Measurements from ENCODE around the gene ALLC.
A peak's percentile ranks its signal among the peaks of the same experiment; 100 is the strongest.

ALLC gene

DNA sequence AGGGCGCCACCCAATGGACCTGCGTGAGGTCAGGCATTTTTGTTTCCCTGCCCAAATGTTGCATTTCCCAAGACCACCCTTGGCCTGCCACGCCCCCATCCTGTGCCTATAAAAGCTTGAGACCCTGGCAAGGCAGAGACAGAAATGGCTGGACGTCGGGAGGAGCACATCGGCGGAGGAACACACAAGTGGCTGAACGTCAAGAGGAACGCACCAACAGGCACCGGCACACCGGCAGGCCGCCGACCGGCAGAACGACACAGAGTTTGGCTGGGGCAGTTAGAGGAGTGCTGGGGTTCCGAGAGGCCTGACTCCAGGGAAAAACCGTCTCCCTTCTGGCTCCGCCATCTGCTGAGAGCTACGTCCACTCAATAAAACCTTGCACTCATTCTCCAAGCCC, 81.3 kb downstream of the ALLC start:
- H3K27ac ChIP-seq (ENCODE audit: low read depth, low read length), result no peak overlapping the region
- H2BK15ac ChIP-seq (replicated peaks; ENCODE audit: low read depth), result no peak overlapping the region
- no peaks in the 10 kb centered on the region for H3K79me2 ChIP-seq (ENCODE audit: control insufficient read depth, insufficient read depth, low read length)
- no peaks in the 10 kb centered on the region for H3K27me3 ChIP-seq (ENCODE audit: insufficient read depth, low read length, poor library complexity)
- no peak overlapping the region for H2BK120ac ChIP-seq (ENCODE audit: low read depth, low read length)
- no peak overlapping the region for H4K5ac ChIP-seq (ENCODE audit: low read length)
- H3K4me3 ChIP-seq (ENCODE audit: low read length), result no peak overlapping the region
- H3K36me3 ChIP-seq (ENCODE audit: control insufficient read depth, insufficient read depth, low read length), result no peaks in the 10 kb centered on the region
- no peak overlapping the region for H4K8ac ChIP-seq (ENCODE audit: low read depth, low read length)
- H3K4ac ChIP-seq (ENCODE audit: low read depth, low read length), result no peak overlapping the region
- no peak overlapping the region for H3K4me2 ChIP-seq (ENCODE audit: low read length)
- H3K18ac ChIP-seq (ENCODE audit: low read length), result no peak overlapping the region
- no peak overlapping the region for H2BK5ac ChIP-seq (ENCODE audit: low read length)
- no peak overlapping the region for H2AK5ac ChIP-seq (ENCODE audit: low read length)
- no peaks in the 10 kb centered on the region for H3K79me1 ChIP-seq (ENCODE audit: low read length)
- H3K23ac ChIP-seq (ENCODE audit: low read length), result no peak overlapping the region
- no peak overlapping the region for H3K56ac ChIP-seq (ENCODE audit: low read length)
- no peak overlapping the region for H3K9ac ChIP-seq (ENCODE audit: low read length)
- no CpG with 5 or more reads among the region's 19 CpGs for WGBS (ENCODE audit: extremely low coverage, insufficient coverage, low lambda C conversion rate)
- no peak for DNase-seq
- H3K4me1 ChIP-seq (ENCODE audit: control insufficient read depth, low read depth, low read length), result no peaks in the 10 kb centered on the region

DNA sequence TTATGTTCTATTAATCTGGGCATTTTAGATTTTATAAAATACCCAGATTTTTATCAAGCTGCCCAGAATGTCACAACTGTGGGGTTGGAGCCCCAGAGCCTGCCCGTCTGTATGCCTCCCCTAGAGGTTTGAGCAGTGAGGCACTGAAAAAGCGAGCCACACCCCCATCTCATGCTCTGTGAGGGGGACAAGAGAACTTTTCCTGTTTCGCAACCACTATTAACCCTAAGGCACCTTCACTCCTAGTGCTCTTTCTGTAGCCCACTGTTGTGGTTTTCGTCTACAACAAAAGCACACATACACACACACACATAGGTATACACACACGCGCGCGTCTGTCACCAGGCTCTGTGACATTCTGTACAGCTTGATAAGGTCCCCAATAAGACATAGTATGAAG, 83.4 kb downstream of the ALLC start:
- Histone ChIP-seq H4K5ac (ENCODE audit: low read length) (no peak overlapping the region), H3K27ac (ENCODE audit: low read depth, low read length) (no peak overlapping the region), H3K4me1 (ENCODE audit: control insufficient read depth, low read depth, low read length) (no peaks in the 10 kb centered on the region), H3K4me3 (ENCODE audit: low read length) (no peak overlapping the region), H3K56ac (ENCODE audit: low read length) (no peak overlapping the region), H3K4ac (ENCODE audit: low read depth, low read length) (no peak overlapping the region), H3K4me2 (ENCODE audit: low read length) (no peak overlapping the region), H2BK5ac (ENCODE audit: low read length) (no peak overlapping the region), H4K8ac (ENCODE audit: low read depth, low read length) (no peak overlapping the region), H2BK15ac (replicated peaks; ENCODE audit: low read depth) (no peak overlapping the region), H3K79me2 (ENCODE audit: control insufficient read depth, insufficient read depth, low read length) (no peaks in the 10 kb centered on the region), H2AK5ac (ENCODE audit: low read length) (no peak overlapping the region), H3K36me3 (ENCODE audit: control insufficient read depth, insufficient read depth, low read length) (no peaks in the 10 kb centered on the region), H3K9ac (ENCODE audit: low read length) (no peak overlapping the region), H3K27me3 (ENCODE audit: insufficient read depth, low read length, poor library complexity) (no peaks in the 10 kb centered on the region), H3K23ac (ENCODE audit: low read length) (no peak overlapping the region), H2BK120ac (ENCODE audit: low read depth, low read length) (no peak overlapping the region), H3K18ac (ENCODE audit: low read length) (no peak overlapping the region), H3K79me1 (ENCODE audit: low read length) (no peaks in the 10 kb centered on the region)
- peak; percentile 40 for DNase-seq
- no CpG with 5 or more reads among the region's 8 CpGs for WGBS (ENCODE audit: extremely low coverage, insufficient coverage, low lambda C conversion rate)

DNA sequence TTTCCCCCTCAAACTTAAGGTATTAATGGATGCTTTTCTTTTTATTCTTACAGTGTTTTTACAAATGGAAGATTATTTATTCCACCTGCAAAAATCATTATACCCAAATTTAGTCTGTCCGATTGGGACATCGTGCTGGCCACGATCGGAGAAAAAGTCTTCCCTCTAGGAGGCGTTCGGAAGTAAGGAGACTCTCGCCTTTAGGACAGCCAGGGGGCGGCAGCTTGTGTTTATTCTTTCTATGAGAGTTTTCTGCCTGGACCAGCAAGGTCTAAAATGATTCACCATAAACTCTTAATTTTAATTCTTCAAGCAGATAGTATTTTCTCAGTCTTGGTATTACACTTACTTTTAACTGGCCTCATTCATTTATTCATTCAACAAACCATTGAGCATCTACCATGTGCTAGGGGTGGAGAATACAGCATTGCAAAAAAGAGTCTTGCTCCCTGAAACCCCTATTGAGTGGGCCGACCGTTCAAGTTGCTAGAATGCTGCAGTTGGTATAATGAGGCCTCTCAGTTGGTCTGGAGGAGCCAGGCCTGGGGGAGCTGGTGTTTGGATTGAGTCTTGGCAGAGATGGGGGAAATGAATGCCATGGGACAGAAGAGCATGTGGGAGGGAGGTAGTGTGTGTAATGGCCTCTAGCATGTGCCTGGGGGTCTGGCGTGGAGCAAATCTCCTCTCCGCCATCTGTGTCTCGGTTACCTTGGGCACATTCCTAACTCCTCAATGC, 84.0 kb downstream of the ALLC start:
- Histone ChIP-seq H2AK5ac (ENCODE audit: low read length) (no peak overlapping the region), H3K4me2 (ENCODE audit: low read length) (no peak overlapping the region), H2BK120ac (ENCODE audit: low read depth, low read length) (no peak overlapping the region), H3K27me3 (ENCODE audit: insufficient read depth, low read length, poor library complexity) (no peaks in the 10 kb centered on the region), H4K5ac (ENCODE audit: low read length) (no peak overlapping the region), H3K9ac (ENCODE audit: low read length) (no peak overlapping the region), H3K27ac (ENCODE audit: low read depth, low read length) (no peak overlapping the region), H3K4me1 (ENCODE audit: control insufficient read depth, low read depth, low read length) (no peaks in the 10 kb centered on the region), H3K18ac (ENCODE audit: low read length) (no peak overlapping the region), H3K56ac (ENCODE audit: low read length) (no peak overlapping the region), H3K4ac (ENCODE audit: low read depth, low read length) (no peak overlapping the region), H2BK5ac (ENCODE audit: low read length) (no peak overlapping the region), H3K79me2 (ENCODE audit: control insufficient read depth, insufficient read depth, low read length) (no peaks in the 10 kb centered on the region), H3K36me3 (ENCODE audit: control insufficient read depth, insufficient read depth, low read length) (no peaks in the 10 kb centered on the region), H3K23ac (ENCODE audit: low read length) (no peak overlapping the region), H3K79me1 (ENCODE audit: low read length) (no peaks in the 10 kb centered on the region), H2BK15ac (replicated peaks; ENCODE audit: low read depth) (no peak overlapping the region), H3K4me3 (ENCODE audit: low read length) (no peak overlapping the region), H4K8ac (ENCODE audit: low read depth, low read length) (no peak overlapping the region)
- WGBS (ENCODE audit: extremely low coverage, insufficient coverage, low lambda C conversion rate), result no CpG with 5 or more reads among the region's 13 CpGs
- DNase-seq, result peak; percentile 28

DNA sequence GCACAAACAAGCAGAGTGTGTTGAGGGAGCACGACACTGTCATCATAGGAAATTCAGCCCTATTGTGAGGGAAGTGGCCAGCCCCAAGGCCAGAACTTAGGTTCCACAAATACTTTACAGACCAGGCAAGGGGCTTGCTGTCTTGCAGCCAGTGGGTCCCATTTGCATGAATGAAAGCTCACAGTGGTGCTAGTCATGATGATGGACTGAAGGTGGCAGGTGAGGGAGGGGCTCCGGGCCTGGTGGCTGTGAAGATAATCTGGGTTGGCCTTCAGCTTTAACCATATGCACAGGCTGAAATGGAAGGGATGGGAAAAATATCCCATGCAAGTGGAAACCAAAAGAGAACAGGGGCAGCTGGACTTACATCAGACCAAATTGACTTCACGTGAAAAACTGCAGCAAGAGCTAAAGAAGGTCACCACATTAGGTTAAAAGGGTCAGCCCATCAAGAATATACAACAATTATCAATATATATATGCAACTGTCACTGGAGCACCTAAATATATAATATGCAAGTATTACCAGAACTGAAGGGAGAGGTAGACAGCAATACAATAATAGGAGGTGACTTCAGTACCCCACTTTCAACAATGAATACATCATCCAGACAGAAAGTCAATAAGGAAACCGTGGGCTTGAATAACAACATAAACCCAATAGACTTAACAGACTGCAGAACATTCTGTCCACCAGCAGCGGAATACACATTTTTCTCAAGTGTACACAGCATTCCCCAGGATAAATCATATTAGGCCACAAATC, 84.9 kb downstream of the ALLC start:
- Histone ChIP-seq H3K4me3 (ENCODE audit: low read length) (no peak overlapping the region), H3K4me1 (ENCODE audit: control insufficient read depth, low read depth, low read length) (no peaks in the 10 kb centered on the region), H3K27ac (ENCODE audit: low read depth, low read length) (no peak overlapping the region), H4K5ac (ENCODE audit: low read length) (no peak overlapping the region), H3K79me2 (ENCODE audit: control insufficient read depth, insufficient read depth, low read length) (no peaks in the 10 kb centered on the region), H3K9ac (ENCODE audit: low read length) (no peak overlapping the region), H3K4me2 (ENCODE audit: low read length) (no peak overlapping the region), H3K18ac (ENCODE audit: low read length) (no peak overlapping the region), H3K56ac (ENCODE audit: low read length) (no peak overlapping the region), H3K27me3 (ENCODE audit: insufficient read depth, low read length, poor library complexity) (no peaks in the 10 kb centered on the region), H3K4ac (ENCODE audit: low read depth, low read length) (no peak overlapping the region), H2BK120ac (ENCODE audit: low read depth, low read length) (no peak overlapping the region), H3K36me3 (ENCODE audit: control insufficient read depth, insufficient read depth, low read length) (no peaks in the 10 kb centered on the region), H2BK15ac (replicated peaks; ENCODE audit: low read depth) (no peak overlapping the region), H3K23ac (ENCODE audit: low read length) (no peak overlapping the region), H2BK5ac (ENCODE audit: low read length) (no peak overlapping the region), H3K79me1 (ENCODE audit: low read length) (no peaks in the 10 kb centered on the region), H4K8ac (ENCODE audit: low read depth, low read length) (no peak overlapping the region), H2AK5ac (ENCODE audit: low read length) (no peak overlapping the region)
- no CpG with 5 or more reads among the region's 5 CpGs for WGBS (ENCODE audit: extremely low coverage, insufficient coverage, low lambda C conversion rate)
- DNase-seq, result no peak

DNA sequence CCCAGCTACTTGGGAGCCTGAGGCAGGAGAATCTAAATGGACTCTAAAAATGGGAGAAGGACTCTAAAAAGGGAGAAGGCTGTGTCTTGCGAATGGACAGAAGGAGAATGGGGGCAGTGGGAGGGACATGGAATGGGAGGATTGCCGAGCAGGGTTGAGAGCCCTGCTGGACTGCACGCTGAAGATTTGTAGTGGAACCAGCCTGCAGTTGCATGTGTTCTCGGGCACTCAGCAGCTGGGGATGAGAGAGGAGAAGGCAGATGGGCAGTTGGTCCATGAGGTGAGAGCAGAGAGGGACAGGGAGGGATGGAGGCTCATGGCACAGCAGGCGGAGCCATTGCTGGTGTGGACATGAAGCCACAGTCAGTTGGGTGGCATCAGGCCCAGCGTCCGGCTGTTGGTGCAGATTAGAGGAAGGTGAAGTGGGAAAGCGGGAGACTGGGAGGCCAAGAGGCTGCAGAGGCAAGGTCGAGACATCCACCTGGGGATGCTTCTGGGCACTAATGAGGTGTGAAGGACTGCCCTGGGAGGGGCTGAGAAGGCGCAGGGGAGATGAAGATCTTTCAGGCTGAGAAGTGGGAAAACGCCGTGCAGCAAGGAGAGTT, 86.1 kb downstream of the ALLC start:
- Histone ChIP-seq H3K4me1 (ENCODE audit: control insufficient read depth, low read depth, low read length) (no peaks in the 10 kb centered on the region), H3K23ac (ENCODE audit: low read length) (no peak overlapping the region), H2BK120ac (ENCODE audit: low read depth, low read length) (no peak overlapping the region), H3K4me2 (ENCODE audit: low read length) (no peak overlapping the region), H3K4me3 (ENCODE audit: low read length) (no peak overlapping the region), H3K56ac (ENCODE audit: low read length) (no peak overlapping the region), H3K18ac (ENCODE audit: low read length) (no peak overlapping the region), H3K4ac (ENCODE audit: low read depth, low read length) (no peak overlapping the region), H4K8ac (ENCODE audit: low read depth, low read length) (no peak overlapping the region), H3K36me3 (ENCODE audit: control insufficient read depth, insufficient read depth, low read length) (no peaks in the 10 kb centered on the region), H2BK5ac (ENCODE audit: low read length) (no peak overlapping the region), H2BK15ac (replicated peaks; ENCODE audit: low read depth) (no peak overlapping the region), H3K79me2 (ENCODE audit: control insufficient read depth, insufficient read depth, low read length) (no peaks in the 10 kb centered on the region), H3K27me3 (ENCODE audit: insufficient read depth, low read length, poor library complexity) (no peaks in the 10 kb centered on the region), H3K79me1 (ENCODE audit: low read length) (no peaks in the 10 kb centered on the region), H3K27ac (ENCODE audit: low read depth, low read length) (no peak overlapping the region), H2AK5ac (ENCODE audit: low read length) (no peak overlapping the region), H3K9ac (ENCODE audit: low read length) (no peak overlapping the region), H4K5ac (ENCODE audit: low read length) (no peak overlapping the region)
- no peak for DNase-seq
- WGBS (ENCODE audit: extremely low coverage, insufficient coverage, low lambda C conversion rate), result no CpG with 5 or more reads among the region's 12 CpGs
